ENCODE results near the gene LGR6. TPM values are rescaled to one million over a fixed set of nuclear protein-coding genes. Genes with fewer than 3 reads are reported as not detected.

Gene LGR6
- total RNA-seq, 1 experiment from 2014 or later: 0.08 TPM

- CTCF ChIA-PET: no interaction called here
- BruUV-seq (replicated peaks): no TSS peak
- Histone ChIP-seq H3K36me3 (ENCODE audit: control insufficient read depth, insufficient read depth, low read length) (no peaks in the 10 kb centered on the region), H3K27me3 (ENCODE audit: control insufficient read depth, insufficient read depth, low read length) (no peaks in the 10 kb centered on the region), H3K4me3 (ENCODE audit: low read depth in 2 of 2, low read length in 2 of 2) (no peak overlapping the region), H3K4me1 (ENCODE audit: control insufficient read depth, insufficient read depth, low read length) (no peaks in the 10 kb centered on the region; the same call in 1 of the 2 replicates), H3K27ac (ENCODE audit: low read length) (no peak overlapping the region), H3K9me3 (ENCODE audit: control insufficient read depth, insufficient read depth, low read depth, low read length) (no peaks in the 10 kb centered on the region)
- TF ChIP-seq POLR2AphosphoS5 (IDR thresholded peaks at IDR 0.05; ENCODE audit: low read depth, low read length) (no peak), REST (IDR thresholded peaks at IDR 0.05; ENCODE audit: insufficient read depth in 1 of 2, low read depth in 2 of 2, low read length in 1 of 2) (no peak), SIN3A (IDR thresholded peaks at IDR 0.05; ENCODE audit: borderline replicate concordance, insufficient read depth, low read depth, low read length) (no peak), CTCF (IDR thresholded peaks at IDR 0.05) (no peak), TCF7L2 (IDR thresholded peaks at IDR 0.05; ENCODE audit: low read depth, low read length) (no peak)
- intact Hi-C loops (cut with micrococcal nuclease; ENCODE audit: unreplicated experiment): no loop called here
- DNase-seq (ENCODE audit: low read depth, low spot score) (no peak), ATAC-seq (no peak)
- POLR2A ChIA-PET: no interaction called here
- in situ Hi-C loops (cut with HindIII; ENCODE audit: low pct_unique_long_range_greater_than_20kb, low sequenced_read_pairs): loop anchor here (25.0 kb wide), 1 partner anchor 94 kb away; no protein-coding TSS in a partner anchor
Observed at GRCh38 chr1:202306535-202307345, 113.1 kb downstream of the LGR6 start.

- no TSS peak for BruUV-seq (replicated peaks)
- in situ Hi-C loops (cut with HindIII; ENCODE audit: low pct_unique_long_range_greater_than_20kb, low sequenced_read_pairs): loop anchor here (25.0 kb wide), 1 partner anchor 98 kb away; no protein-coding TSS in a partner anchor
Observed at GRCh38 chr1:202310071-202310725, 116.6 kb downstream of the LGR6 start.

More at GRCh38 chr1:202310071-202310725, 116.6 kb downstream of the LGR6 start:
- ChIA-PET CTCF (no interaction called here), POLR2A (interaction anchor here (0.6 kb wide), 1 partner anchor 257 kb away, joined by 4 read pairs; no protein-coding TSS in a partner anchor)
- Histone ChIP-seq H3K9me3 (ENCODE audit: control insufficient read depth, insufficient read depth, low read depth, low read length) (no peaks in the 10 kb centered on the region), H3K4me1 (ENCODE audit: control insufficient read depth, insufficient read depth, low read length) (no peaks in the 10 kb centered on the region; the same call in 1 of the 2 replicates), H3K27me3 (ENCODE audit: control insufficient read depth, insufficient read depth, low read length) (no peaks in the 10 kb centered on the region), H3K4me3 (ENCODE audit: low read depth in 2 of 2, low read length in 2 of 2) (no peak overlapping the region), H3K36me3 (ENCODE audit: control insufficient read depth, insufficient read depth, low read length) (no peaks in the 10 kb centered on the region), H3K27ac (ENCODE audit: low read length) (no peak overlapping the region)
- no peak for DNase-seq (ENCODE audit: low read depth, low spot score)
- no peak for ATAC-seq
- intact Hi-C loops (cut with micrococcal nuclease; ENCODE audit: unreplicated experiment): no loop called here
- TF ChIP-seq REST (IDR thresholded peaks at IDR 0.05; ENCODE audit: insufficient read depth in 1 of 2, low read depth in 2 of 2, low read length in 1 of 2): no peak
- no peak for TF ChIP-seq TCF7L2 (IDR thresholded peaks at IDR 0.05; ENCODE audit: low read depth, low read length)
- no peak for TF ChIP-seq SIN3A (IDR thresholded peaks at IDR 0.05; ENCODE audit: borderline replicate concordance, insufficient read depth, low read depth, low read length)
- no peak for TF ChIP-seq POLR2AphosphoS5 (IDR thresholded peaks at IDR 0.05; ENCODE audit: low read depth, low read length)
- TF ChIP-seq CTCF (IDR thresholded peaks at IDR 0.05): no peak

Measured in Panc1 (cell line).